ENCODE results near the gene CDH13.

Gene CDH13

DNA sequence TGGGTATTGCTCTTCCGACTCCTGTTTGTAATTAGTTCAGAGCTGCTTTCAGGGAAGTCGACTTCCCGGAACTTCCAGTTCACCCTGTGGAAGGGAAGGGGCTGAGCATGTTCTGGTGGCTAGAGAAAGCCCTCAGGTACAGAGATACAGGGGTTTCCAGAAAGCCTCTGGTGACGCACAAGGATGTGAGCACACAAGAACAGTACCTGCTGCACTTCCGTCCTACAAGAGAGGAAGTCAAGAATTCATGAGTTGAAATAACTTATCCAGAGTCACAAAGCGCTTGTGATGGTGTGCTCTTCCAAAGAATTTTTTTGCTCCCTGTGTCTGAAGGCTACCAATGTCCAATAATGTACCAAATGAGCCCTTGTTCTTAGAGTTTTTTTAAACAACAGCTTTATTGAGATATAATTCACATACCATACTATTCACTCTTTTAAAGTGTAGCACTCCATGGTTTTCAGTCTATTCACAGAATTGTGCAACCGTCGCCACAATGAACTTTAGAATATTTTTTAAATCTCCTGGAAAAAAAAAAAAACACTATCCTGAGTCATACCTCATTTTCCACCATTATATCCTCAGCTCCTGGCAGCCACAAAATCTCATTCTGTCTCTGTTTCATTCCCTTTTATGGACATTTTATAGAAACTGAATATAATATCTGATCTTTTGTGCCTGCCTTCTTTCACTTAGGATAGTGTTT lies 327.6 kb downstream of the CDH13 start:
- Histone ChIP-seq H3K4me2 (no peak overlapping the region), H3K36me3 (no peaks in the 10 kb centered on the region), H3K4me1 (no peaks in the 10 kb centered on the region), H3K9me3 (replicated peaks in 1 of 11) (peaks cover 0 to 25% (median 0%) of the 10 kb centered on the region in 11 experiments; a peak in 5 of 22 replicates), H3K27ac (no peak overlapping the region), H3K4me3 (no peak overlapping the region), H3K9ac (no peak overlapping the region), H3K27me3 (peaks cover 0 to 4% (median 0%) of the 10 kb centered on the region in 11 experiments; a peak in 2 of 22 replicates), H4K20me1 (no peaks in the 10 kb centered on the region; a peak in 1 of 22 replicates)
- TF ChIP-seq Cebpa-rat (IDR thresholded peaks at IDR 0.05): no peak

DNA sequence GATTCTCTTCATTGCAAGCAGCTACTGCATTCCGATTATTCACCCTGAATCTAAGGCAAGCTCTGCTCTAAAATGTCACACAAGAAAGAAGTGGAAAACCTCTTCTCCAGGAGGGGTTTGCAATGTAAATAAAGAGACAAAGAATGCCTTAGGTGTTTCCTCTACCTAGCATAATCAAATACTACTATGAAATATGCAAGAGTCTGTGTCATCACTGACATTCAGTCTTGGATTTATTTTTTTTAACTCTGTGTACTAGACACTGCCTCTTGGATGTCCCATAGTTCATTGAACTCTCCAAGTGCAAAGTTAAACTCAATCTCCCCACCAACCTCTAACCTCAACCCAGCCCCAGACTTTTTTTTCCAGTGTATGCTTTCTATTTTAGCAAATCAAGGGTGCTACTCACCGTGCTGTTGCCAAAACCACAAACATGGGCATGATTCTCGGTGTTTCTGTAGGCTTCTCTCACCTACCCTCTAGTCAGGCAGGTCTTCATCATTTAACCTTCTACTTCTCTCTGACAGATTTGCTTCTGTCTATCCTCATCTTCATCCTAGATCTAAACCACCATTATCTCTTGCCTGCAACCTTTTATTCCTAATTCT lies 329.1 kb downstream of the CDH13 start:
- H4K20me1 ChIP-seq: no peaks in the 10 kb centered on the region; a peak in 1 of 22 replicates
- H3K4me1 ChIP-seq: no peaks in the 10 kb centered on the region
- H3K4me3 ChIP-seq: no peak overlapping the region
- peaks cover 0 to 15% (median 0%) of the 10 kb centered on the region in 11 experiments; a peak in 3 of 22 replicates for H3K9me3 ChIP-seq (replicated peaks in 1 of 11)
- H3K27ac ChIP-seq: no peak overlapping the region
- no peak for TF ChIP-seq Cebpa-rat (IDR thresholded peaks at IDR 0.05)
- H3K9ac ChIP-seq: no peak overlapping the region
- H3K4me2 ChIP-seq: no peak overlapping the region
- H3K27me3 ChIP-seq: peaks cover 0 to 4% (median 0%) of the 10 kb centered on the region in 11 experiments; a peak in 2 of 22 replicates
- H3K36me3 ChIP-seq: no peaks in the 10 kb centered on the region

DNA sequence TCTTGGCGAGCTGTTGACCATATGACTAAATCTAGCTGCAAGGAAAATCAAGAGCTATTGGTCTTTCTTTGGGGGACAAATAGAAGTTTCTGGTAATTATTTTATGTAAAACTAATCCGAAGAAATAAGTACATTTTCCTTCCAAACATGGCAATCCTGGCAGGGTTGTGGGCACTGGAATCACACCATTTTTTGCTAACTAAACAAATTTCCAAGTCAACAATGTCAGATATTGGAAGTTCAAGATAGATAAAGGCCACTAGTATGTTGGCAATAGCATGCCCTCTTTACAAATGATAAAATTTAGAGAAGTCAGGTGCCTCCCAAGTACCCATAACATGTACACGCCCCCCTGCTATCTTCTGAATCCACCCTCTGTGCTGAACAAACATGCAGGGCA lies 330.4 kb downstream of the CDH13 start:
- Histone ChIP-seq H3K4me1 (no peaks in the 10 kb centered on the region), H4K20me1 (no peaks in the 10 kb centered on the region), H3K9me3 (replicated peaks in 1 of 11) (peaks cover 0 to 2% (median 0%) of the 10 kb centered on the region in 11 experiments; a peak in 1 of 22 replicates), H3K4me3 (no peak overlapping the region), H3K27ac (no peak overlapping the region), H3K36me3 (no peaks in the 10 kb centered on the region), H3K9ac (no peak overlapping the region), H3K27me3 (peaks cover 0 to 4% (median 0%) of the 10 kb centered on the region in 11 experiments; a peak in 2 of 22 replicates), H3K4me2 (no peak overlapping the region)
- no peak for TF ChIP-seq Cebpa-rat (IDR thresholded peaks at IDR 0.05)

DNA sequence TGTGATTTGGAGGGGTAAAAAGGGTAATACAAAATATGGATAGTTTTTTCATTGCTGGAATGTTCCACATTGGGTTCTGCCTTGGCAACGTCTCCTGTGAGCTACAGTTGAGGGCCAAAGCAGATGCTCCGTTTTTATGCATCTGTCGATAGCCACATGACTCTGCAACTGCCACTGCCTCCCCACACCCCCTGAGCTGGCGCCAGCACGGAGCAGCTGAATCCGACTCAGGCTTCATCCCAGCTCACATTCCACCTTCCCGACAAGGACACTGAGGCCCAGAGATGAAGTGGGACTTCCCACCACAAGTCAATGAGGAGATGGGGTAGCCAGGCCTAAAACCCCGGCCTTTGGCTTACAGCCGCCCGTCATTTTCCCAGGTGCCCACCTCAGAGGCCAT lies 334.1 kb downstream of the CDH13 start:
- H3K36me3 ChIP-seq: no peaks in the 10 kb centered on the region
- H3K4me3 ChIP-seq: no peak overlapping the region
- no peaks in the 10 kb centered on the region for H4K20me1 ChIP-seq
- no peaks in the 10 kb centered on the region for H3K9me3 ChIP-seq (replicated peaks in 1 of 11)
- H3K9ac ChIP-seq: no peak overlapping the region
- no peaks in the 10 kb centered on the region for H3K4me1 ChIP-seq
- no peak overlapping the region for H3K27ac ChIP-seq
- TF ChIP-seq Cebpa-rat (IDR thresholded peaks at IDR 0.05): no peak
- no peak overlapping the region for H3K4me2 ChIP-seq
- H3K27me3 ChIP-seq: no peaks in the 10 kb centered on the region; a peak in 2 of 22 replicates

DNA sequence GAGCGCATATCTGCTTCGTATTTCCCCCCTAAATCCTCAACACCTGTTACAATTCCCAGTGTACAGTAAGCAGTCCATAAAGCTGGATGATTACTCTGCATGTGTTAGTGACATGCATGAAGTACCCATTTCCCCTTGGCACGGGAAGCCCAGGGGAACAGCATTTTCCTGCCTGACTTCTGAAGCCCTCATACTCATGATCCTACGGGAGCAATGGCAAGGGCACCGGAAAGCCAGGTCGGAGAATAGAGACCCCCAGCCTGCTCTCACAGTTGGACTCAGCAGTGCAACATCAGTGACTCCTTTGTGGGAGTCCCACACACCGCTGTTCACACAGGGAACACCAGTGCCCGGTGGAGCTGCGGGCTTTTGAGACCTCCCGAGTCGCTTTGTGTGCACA lies 336.9 kb downstream of the CDH13 start:
- Histone ChIP-seq H3K4me1 (no peaks in the 10 kb centered on the region), H3K4me2 (no peak overlapping the region), H3K9me3 (replicated peaks in 1 of 11) (peaks cover 0 to 5% (median 0%) of the 10 kb centered on the region in 11 experiments; a peak in 2 of 22 replicates), H3K27me3 (peaks cover 0 to 5% (median 0%) of the 10 kb centered on the region in 11 experiments; a peak in 1 of 22 replicates), H3K27ac (no peak overlapping the region), H3K4me3 (no peak overlapping the region), H3K9ac (no peak overlapping the region), H4K20me1 (no peaks in the 10 kb centered on the region), H3K36me3 (no peaks in the 10 kb centered on the region)
- TF ChIP-seq Cebpa-rat (IDR thresholded peaks at IDR 0.05): no peak

DNA sequence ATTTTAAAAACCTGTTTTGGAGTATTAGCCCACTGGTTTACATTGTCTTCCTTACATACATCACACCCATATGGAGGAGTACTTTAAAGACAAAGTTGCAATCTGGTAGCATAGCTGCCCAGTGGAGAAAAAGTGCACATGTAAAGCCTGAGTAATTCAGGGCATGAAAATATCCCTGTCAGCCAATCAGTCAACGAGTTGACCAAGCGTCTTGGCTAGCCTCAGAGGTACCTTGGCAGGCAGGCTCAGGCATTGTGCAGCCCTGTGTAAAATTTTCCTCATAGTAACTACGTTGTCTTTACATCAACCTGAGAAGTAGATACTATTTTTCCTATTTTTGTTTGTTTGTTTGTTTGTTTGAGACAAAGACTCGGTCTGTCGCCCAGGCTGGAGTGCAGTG lies 339.0 kb downstream of the CDH13 start:
- Histone ChIP-seq H4K20me1 (no peaks in the 10 kb centered on the region), H3K4me1 (no peaks in the 10 kb centered on the region), H3K9ac (no peak overlapping the region), H3K4me2 (no peak overlapping the region), H3K9me3 (replicated peaks in 1 of 11) (peaks cover 0 to 16% (median 0%) of the 10 kb centered on the region in 11 experiments; a peak in 4 of 22 replicates), H3K4me3 (no peak overlapping the region), H3K27ac (no peak overlapping the region), H3K36me3 (no peaks in the 10 kb centered on the region), H3K27me3 (peaks cover 0 to 5% (median 0%) of the 10 kb centered on the region in 11 experiments; a peak in 1 of 22 replicates)
- no peak for TF ChIP-seq Cebpa-rat (IDR thresholded peaks at IDR 0.05)

DNA sequence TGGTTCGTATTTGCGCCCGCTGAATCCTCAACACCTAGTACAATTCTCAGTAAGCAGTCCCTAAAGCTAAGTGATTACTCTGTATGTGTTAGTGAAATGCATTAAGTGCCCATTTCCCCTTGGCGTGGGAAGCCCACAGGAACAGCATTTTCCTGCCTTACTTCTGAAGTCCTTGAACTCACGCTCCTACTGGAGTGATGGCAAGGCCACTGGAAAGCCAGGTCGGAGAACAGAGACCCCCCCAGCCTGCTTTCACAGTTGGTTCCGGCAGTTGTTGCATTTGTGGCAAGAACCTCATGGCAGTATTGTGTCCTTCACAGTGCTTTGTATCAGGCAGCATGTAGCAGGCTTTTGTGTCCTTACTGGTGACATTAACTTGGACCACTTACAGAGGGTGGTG lies 340.7 kb downstream of the CDH13 start:
- Histone ChIP-seq H3K4me3 (no peak overlapping the region), H3K36me3 (no peaks in the 10 kb centered on the region), H3K4me1 (no peaks in the 10 kb centered on the region), H3K4me2 (no peak overlapping the region), H4K20me1 (no peaks in the 10 kb centered on the region), H3K27me3 (peaks cover 0 to 11% (median 0%) of the 10 kb centered on the region in 11 experiments; a peak in 2 of 22 replicates), H3K9me3 (replicated peaks in 1 of 11) (peaks cover 0 to 20% (median 0%) of the 10 kb centered on the region in 11 experiments; a peak in 4 of 22 replicates), H3K27ac (no peak overlapping the region), H3K9ac (no peak overlapping the region)
- no peak for TF ChIP-seq Cebpa-rat (IDR thresholded peaks at IDR 0.05)

DNA sequence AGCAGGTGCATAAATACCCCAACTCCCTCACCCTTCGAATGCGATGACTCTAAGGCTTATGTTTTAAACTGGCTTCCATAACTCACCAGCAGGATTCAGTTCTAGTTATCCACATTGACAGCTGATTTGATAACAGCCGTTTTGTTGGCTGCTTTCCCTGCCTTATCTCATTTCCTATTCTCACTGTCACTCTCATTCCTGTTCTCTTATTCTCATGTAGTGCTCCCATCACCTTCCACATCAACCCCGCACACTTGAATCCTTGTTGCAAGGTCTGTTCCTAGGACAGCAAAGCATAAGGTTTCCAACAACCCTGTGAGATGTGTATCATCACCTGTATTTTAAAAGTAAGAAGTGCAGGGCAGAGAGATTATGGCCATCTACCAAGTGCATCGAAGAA lies 344.4 kb downstream of the CDH13 start:
- no peak overlapping the region for H3K27ac ChIP-seq
- TF ChIP-seq Cebpa-rat (IDR thresholded peaks at IDR 0.05): no peak
- no peak overlapping the region for H3K4me3 ChIP-seq
- no peaks in the 10 kb centered on the region for H4K20me1 ChIP-seq
- no peaks in the 10 kb centered on the region for H3K36me3 ChIP-seq
- H3K4me2 ChIP-seq: no peak overlapping the region
- H3K9ac ChIP-seq: no peak overlapping the region
- no peaks in the 10 kb centered on the region for H3K4me1 ChIP-seq
- peaks cover 0 to 29% (median 0%) of the 10 kb centered on the region in 11 experiments; a peak in 7 of 22 replicates for H3K9me3 ChIP-seq (replicated peaks in 1 of 11)
- H3K27me3 ChIP-seq: peaks cover 0 to 15% (median 0%) of the 10 kb centered on the region in 11 experiments; a peak in 2 of 22 replicates

DNA sequence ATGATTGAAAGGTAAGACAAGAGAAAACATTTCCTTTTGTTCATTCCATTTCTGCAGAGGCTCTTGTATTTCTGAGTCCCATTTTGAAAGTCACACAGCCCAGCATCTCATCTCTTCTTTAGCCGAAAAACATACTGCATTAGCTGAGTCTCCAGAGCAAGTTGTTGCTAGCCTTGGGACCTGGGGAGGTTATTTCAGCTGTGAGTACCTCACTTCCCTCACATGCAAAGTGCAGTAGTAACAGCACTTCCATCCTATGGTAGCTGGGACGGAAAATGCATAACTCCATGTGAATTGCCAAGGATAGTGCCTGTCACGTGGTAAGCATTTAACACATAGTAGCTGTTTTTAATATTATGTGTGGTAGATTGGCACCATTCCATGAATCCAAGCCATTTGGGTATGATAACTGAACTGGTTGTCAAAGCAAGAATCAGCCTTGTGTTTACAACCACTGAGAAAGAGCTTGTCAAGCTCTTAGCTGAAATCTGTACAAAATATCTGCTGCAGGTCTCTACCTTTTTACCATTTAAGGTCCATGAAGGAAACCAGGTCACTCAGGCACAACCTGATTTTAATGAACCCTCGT lies 345.7 kb downstream of the CDH13 start:
- no peak for TF ChIP-seq Cebpa-rat (IDR thresholded peaks at IDR 0.05)
- Histone ChIP-seq H4K20me1 (no peaks in the 10 kb centered on the region), H3K27ac (no peak overlapping the region), H3K27me3 (peaks cover 0 to 19% (median 0%) of the 10 kb centered on the region in 11 experiments; a peak in 3 of 22 replicates), H3K4me3 (no peak overlapping the region), H3K36me3 (no peaks in the 10 kb centered on the region), H3K9ac (no peak overlapping the region), H3K4me1 (no peaks in the 10 kb centered on the region), H3K4me2 (no peak overlapping the region), H3K9me3 (replicated peaks in 1 of 11) (peaks cover 4 to 41% (median 8%) of the 10 kb centered on the region in 11 experiments; a peak in 20 of 22 replicates)

All from BLaER1 treated with 17β-estradiol and CSF1 and Interleukin-3, amounts not matched to agents 10 nM and 100 nM (cell line).